Mucosa of rectum (tissue), 2 donors: ENCODE data around the gene KICS2.
"Not testable (repeated sequence)": the region's sequence is repeated elsewhere in the genome, so short reads cannot be mapped to it uniquely, and the experiment has no call there.

Experiments
- H3K27ac ChIP-seq, 2 donors: one replicate each; pipeline ENCODE4 v1.7.0; 2013; ENCODE audit warnings: inconsistent platforms in 2 of 2, low read depth in 2 of 2, low read length in 2 of 2
- H3K27me3 ChIP-seq, 2 donors: one replicate each; pipeline ENCODE4 v1.7.0; 2013; ENCODE audit warnings: low read length in 2 of 2; ENCODE audit not compliant: control insufficient read depth in 2 of 2, insufficient read depth in 2 of 2
- H3K36me3 ChIP-seq, 2 donors: one replicate each; pipeline ENCODE4 v1.7.0; 2013; ENCODE audit warnings: low read length in 2 of 2; ENCODE audit not compliant: control insufficient read depth in 2 of 2, insufficient read depth in 2 of 2
- H3K4me1 ChIP-seq, 2 donors: one replicate each; pipeline ENCODE4 v1.7.0; 2013; ENCODE audit warnings: low read length in 2 of 2, mild to moderate bottlenecking in 1 of 2; ENCODE audit not compliant: control insufficient read depth in 2 of 2, insufficient read depth in 2 of 2
- H3K4me3 ChIP-seq, 2 donors: one replicate each; pipeline ENCODE4 v1.7.0; 2013; ENCODE audit warnings: low read length in 2 of 2
- H3K9ac ChIP-seq, 2 donors: one replicate each; pipeline ENCODE4 v1.7.0; 2013; ENCODE audit warnings: low read length in 2 of 2, low read depth in 1 of 2, mild to moderate bottlenecking in 1 of 2
- H3K9me3 ChIP-seq, 2 donors: one replicate each; pipeline ENCODE4 v1.7.0; 2013; ENCODE audit warnings: low read length in 2 of 2; ENCODE audit not compliant: control insufficient read depth in 2 of 2
- donor health status: healthy.
- donor health status: Normal muscosa, but diverticular disease.

KICS2 gene

DNA sequence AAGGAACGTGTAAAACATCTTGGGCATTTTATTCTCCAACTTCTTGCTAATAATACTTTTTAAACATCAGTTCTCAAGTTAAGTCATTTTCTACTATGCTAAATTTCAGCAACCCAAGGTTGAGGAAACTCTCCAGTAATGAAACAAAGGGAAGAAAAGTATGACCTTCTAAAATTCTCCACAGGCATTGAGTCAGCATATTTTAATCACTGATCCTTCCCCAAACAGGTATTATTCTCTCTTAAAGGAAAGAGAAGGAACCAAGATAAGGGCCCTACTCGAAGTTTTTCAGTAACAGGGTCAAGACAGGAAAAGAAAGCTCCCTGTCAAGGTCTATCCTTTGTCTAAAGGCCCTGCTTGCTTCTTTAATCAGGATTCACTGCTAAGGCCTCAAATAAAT lies 3.0 kb downstream of the KICS2 start:
- no peak overlapping the region for H3K9ac ChIP-seq
- H3K27me3 ChIP-seq: no peaks in the 10 kb centered on the region
- peaks cover 4 to 6% of the 10 kb centered on the region in 2 donors for H3K4me1 ChIP-seq
- H3K27ac ChIP-seq: no peak overlapping the region
- no peaks in the 10 kb centered on the region for H3K9me3 ChIP-seq
- no peak overlapping the region for H3K4me3 ChIP-seq
- H3K36me3 ChIP-seq: peaks cover 3 to 10% of the 10 kb centered on the region in 2 donors

DNA sequence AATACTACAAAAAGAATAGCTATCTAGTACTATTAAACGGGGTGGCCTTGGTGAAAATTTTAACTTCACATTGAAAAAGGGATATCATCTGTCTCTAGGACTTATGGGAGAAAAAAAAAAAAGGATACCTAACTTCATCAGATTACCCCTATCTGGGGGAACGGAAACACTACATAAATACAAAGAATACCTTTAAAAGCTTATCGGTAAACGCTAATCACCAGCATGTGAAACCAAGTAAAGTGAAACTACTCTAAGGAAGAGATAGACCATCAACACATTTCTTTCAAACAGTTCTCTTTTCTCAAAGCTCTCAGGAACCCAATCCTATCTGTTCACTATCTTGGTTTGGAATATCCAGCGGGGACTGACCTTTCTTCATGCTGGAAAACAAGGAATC lies 3.5 kb downstream of the KICS2 start:
- Histone ChIP-seq H3K27me3 (no peaks in the 10 kb centered on the region), H3K4me1 (peaks cover 4 to 6% of the 10 kb centered on the region in 2 donors), H3K27ac (no peak overlapping the region), H3K9me3 (no peaks in the 10 kb centered on the region), H3K4me3 (no peak overlapping the region), H3K9ac (no peak overlapping the region), H3K36me3 (peaks cover 3 to 15% of the 10 kb centered on the region in 2 donors)

DNA sequence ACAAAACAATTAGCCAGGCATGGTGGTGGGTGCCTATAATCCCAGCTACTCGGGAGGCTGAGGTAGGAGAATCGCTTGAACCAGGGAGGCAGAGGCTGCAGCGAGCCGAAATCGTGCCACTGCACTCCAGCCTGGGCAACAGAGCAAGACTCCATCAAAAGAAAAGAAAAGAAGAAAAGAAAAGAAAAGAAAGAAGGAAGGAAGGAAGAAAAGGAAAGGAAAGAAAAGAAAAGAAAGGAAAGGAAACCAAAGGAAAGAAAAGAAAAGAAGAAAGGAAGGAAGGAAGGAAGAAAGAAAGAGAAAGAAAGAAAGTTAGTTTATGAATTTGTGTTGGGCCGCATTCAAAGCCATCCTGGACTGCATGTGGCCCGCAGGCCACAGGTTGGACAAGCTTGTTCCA lies 4.5 kb downstream of the KICS2 start:
- peaks cover 3 to 16% of the 10 kb centered on the region in 2 donors for H3K36me3 ChIP-seq
- not testable (repeated sequence) for H3K27ac ChIP-seq, H3K9me3 ChIP-seq, H3K4me1 ChIP-seq, H3K9ac ChIP-seq, H3K4me3 ChIP-seq, H3K27me3 ChIP-seq

DNA sequence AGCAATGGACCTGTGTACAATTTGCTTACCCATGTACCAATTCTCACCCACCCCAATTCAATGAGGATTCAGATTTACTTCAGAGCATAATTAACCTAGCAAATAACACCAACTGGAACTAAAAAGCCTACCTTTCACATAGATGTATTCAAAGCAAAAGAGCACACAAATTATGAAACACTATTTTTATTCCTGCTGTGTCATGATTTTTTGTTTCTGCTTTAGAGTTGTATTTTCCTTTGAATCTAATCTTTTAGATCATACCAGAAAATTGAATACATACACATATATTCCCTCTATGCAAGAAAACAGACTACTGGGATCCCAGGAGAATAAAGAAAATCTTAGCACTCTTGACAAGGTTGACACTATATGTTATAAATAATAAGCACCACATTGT lies 5.9 kb downstream of the KICS2 start:
- H3K9ac ChIP-seq: no peak overlapping the region
- no peak overlapping the region for H3K4me3 ChIP-seq
- H3K36me3 ChIP-seq: peaks cover 13 to 16% of the 10 kb centered on the region in 2 donors
- H3K27ac ChIP-seq: no peak overlapping the region
- no peaks in the 10 kb centered on the region for H3K9me3 ChIP-seq
- H3K27me3 ChIP-seq: no peaks in the 10 kb centered on the region
- peaks cover 2% of the 10 kb centered on the region in 2 donors for H3K4me1 ChIP-seq

DNA sequence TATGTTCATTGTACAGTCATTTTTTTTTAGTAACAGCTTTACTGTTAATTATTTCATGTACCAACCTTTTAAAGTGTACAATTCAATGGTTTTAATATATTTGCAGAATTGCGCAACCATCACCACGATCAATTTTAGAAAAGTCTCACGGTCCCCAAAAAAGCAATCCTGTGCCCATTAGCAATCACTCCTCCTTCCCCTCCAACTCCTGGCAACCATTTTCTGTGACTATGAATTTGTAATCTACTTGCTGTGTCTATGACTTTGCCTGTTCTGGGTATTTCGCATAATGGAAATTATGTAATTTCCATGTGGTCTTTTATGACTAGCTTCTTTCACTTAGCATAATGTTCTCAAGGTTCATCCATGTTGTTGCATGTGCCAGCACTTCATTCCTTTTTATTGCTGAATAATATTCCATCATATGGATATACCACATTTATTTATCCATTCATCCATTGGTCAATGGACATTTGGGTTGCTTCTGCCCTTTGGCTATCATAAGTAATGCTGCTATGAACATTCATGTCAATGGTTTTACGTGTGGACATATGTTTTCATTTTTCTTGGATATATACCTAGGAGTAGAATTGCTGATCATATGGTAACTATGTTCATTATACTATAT lies 9.9 kb downstream of the KICS2 start:
- Histone ChIP-seq H3K4me3 (no peak overlapping the region), H3K27ac (no peak overlapping the region), H3K9ac (no peak overlapping the region), H3K4me1 (no peaks in the 10 kb centered on the region), H3K36me3 (peaks cover 13 to 18% of the 10 kb centered on the region in 2 donors), H3K9me3 (no peaks in the 10 kb centered on the region), H3K27me3 (no peaks in the 10 kb centered on the region)

DNA sequence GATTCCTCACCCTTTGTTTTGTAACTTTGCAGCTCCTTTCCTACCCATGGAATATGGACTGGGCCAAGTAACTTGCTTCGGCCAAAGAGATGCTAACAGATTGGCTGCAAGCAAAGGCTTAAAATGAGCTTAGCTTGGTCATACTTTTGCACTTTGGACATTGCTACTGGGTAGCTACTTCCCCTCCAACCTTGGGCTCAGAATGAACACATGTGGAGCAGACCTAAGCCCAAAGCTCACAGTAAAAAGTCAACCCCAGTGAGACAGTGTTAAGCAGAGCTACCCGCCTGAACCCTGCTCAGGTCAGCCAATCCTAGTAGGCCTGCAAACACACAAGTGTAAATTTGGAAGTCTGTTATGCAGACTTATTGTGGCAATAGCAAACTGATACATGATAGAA lies 14.6 kb downstream of the KICS2 start:
- Histone ChIP-seq H3K9ac (no peak overlapping the region), H3K36me3 (peaks cover 7 to 15% of the 10 kb centered on the region in 2 donors), H3K27me3 (no peaks in the 10 kb centered on the region)

DNA sequence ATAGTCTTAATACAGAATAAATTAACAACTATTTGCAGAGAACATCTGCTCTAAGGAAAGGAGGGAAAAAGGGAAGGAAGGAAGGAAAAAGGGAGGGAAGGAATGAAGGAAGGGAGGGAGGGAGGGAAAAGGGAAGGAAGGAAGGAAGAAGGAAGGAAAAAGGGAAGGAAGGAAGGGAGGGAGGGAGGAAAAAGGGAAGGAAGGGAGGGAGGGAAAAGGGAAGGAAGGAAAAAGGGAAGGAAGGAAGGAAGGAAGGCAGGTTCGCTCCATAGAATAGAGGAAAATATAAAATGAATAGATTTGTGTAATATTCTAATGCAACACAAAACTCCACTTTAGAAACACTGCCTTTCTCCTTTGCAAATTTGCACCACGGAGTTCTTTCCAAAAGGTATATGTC lies 16.6 kb downstream of the KICS2 start:
- no peak overlapping the region for H3K9ac ChIP-seq
- H3K4me1 ChIP-seq: no peaks in the 10 kb centered on the region
- H3K27me3 ChIP-seq: no peaks in the 10 kb centered on the region
- H3K4me3 ChIP-seq: no peak overlapping the region
- peaks cover 4 to 6% of the 10 kb centered on the region in 2 donors for H3K36me3 ChIP-seq
- H3K27ac ChIP-seq: no peak overlapping the region
- no peaks in the 10 kb centered on the region for H3K9me3 ChIP-seq

More for the DNA sequence above, 14.6 kb downstream of the KICS2 start:
- Histone ChIP-seq H3K27ac (no peak overlapping the region), H3K4me3 (no peak overlapping the region), H3K9me3 (no peaks in the 10 kb centered on the region), H3K4me1 (no peaks in the 10 kb centered on the region)

DNA sequence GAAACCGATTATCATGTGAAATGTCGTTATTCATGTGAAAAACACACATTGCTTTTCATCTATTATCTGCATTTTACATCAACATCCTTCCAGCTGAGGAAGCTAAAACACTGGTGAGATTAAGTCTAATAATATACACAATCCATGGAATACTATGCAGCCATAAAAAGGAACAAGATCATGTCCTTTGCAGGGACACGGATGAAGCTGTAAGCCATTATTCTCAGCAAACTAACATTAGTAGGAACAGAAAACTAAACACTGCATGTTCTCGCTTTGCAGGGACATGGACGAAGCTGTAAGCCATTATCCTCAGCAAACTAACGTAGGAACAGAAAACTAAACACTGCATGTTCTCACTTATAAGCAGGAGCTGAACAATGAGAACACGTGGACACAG lies 18.3 kb downstream of the KICS2 start:
- Histone ChIP-seq H3K27me3 (no peaks in the 10 kb centered on the region), H3K36me3 (peaks cover 4 to 6% of the 10 kb centered on the region in 2 donors), H3K9me3 (no peaks in the 10 kb centered on the region), H3K4me1 (no peaks in the 10 kb centered on the region), H3K4me3 (no peak overlapping the region), H3K9ac (no peak overlapping the region), H3K27ac (no peak overlapping the region)

DNA sequence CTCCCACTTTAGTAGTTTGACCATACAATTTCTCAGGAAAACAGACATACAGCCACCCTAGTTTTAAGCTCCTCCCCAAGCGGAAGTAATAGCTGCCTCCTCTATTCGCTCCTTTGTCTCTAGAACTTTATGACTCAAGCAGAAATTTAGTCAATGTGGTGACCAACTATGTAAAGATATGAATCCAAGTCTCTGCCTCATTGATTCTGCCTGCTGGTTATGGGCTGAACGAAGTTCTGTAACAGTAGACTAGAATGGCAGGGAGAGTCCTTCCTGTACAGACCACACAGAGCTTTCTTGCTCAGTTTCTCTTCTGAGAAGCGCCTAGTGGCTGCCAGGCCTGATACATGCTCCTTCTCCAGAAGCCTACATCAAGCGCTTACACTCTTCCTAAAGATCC lies 19.1 kb downstream of the KICS2 start:
- H3K4me3 ChIP-seq: no peak overlapping the region
- no peak overlapping the region for H3K9ac ChIP-seq
- H3K36me3 ChIP-seq: peaks cover 4 to 6% of the 10 kb centered on the region in 2 donors
- no peaks in the 10 kb centered on the region for H3K4me1 ChIP-seq
- no peaks in the 10 kb centered on the region for H3K27me3 ChIP-seq
- H3K9me3 ChIP-seq: no peaks in the 10 kb centered on the region
- H3K27ac ChIP-seq: no peak overlapping the region

DNA sequence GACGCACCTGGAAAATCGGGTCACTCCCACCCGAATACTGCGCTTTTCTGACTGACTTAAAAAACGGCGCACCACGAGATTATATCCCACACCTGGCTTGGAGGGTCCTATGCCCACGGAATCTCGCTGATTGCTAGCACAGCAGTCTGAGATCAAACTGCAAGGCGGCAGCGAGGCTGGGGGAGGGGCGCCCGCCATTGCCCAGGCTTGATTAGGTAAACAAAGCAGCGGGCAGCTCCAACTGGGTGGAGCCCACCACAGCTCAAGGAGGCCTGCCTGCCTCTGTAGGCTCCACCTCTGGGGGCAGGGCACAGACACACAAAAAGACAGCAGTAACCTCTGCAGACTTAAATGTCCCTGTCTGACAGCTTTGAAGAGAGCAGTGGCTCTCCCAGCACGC lies 26.3 kb downstream of the KICS2 start:
- not testable (repeated sequence) for H3K36me3 ChIP-seq, H3K27ac ChIP-seq, H3K4me1 ChIP-seq, H3K27me3 ChIP-seq, H3K9ac ChIP-seq, H3K9me3 ChIP-seq, H3K4me3 ChIP-seq
